ENCODE data around the gene ATP6V0C. TPM values are rescaled to one million over a fixed set of nuclear protein-coding genes. Genes with fewer than 3 reads are reported as not detected.

ATP6V0C gene
- total and polyA plus RNA-seq, 2 of the 13 experiments (the other 11 are each of a cell fraction or from before 2014, with no cell fraction given): 10.4 to 20.1 TPM

DNA sequence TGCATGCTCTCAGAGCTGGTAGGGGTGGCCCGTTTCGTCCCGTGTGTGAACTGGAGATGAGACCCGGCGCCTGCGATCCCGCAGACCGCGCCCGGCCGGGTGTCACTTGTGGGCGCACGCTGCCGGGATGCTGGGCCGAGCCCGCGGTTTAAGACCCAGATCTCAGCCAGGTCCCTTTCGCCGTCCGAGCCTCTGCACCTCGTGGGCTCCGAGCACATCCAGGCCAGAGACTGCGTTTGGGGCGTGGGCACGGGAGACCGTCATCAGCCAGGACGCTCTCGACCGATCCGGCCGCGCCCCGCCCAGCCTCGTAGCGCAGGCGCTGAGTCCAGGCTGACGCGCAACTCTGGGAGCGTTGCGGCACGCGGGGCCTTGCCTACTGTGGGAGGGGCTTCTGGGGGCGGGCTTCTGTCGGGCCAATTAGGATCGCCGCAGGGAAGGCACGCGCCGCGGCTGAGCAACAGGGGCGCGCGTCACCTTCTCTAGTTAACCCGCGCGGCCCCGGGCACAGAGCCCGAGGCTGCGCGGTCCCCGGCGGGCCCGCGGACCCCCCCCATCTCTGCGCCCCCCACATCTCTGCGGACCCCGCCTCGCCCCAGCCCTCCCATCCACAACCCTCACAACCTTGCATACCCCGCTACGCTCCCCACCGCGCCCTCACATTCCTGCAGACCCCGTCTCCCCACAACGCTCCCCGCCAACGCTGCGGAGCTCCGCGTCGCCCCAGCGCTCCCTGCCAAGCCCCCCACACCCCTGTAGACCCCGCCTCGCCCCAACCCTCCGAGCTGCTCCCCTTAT lies 18.1 kb downstream of the ATP6V0C start (continued):
- TF ChIP-seq, protein P1, sequence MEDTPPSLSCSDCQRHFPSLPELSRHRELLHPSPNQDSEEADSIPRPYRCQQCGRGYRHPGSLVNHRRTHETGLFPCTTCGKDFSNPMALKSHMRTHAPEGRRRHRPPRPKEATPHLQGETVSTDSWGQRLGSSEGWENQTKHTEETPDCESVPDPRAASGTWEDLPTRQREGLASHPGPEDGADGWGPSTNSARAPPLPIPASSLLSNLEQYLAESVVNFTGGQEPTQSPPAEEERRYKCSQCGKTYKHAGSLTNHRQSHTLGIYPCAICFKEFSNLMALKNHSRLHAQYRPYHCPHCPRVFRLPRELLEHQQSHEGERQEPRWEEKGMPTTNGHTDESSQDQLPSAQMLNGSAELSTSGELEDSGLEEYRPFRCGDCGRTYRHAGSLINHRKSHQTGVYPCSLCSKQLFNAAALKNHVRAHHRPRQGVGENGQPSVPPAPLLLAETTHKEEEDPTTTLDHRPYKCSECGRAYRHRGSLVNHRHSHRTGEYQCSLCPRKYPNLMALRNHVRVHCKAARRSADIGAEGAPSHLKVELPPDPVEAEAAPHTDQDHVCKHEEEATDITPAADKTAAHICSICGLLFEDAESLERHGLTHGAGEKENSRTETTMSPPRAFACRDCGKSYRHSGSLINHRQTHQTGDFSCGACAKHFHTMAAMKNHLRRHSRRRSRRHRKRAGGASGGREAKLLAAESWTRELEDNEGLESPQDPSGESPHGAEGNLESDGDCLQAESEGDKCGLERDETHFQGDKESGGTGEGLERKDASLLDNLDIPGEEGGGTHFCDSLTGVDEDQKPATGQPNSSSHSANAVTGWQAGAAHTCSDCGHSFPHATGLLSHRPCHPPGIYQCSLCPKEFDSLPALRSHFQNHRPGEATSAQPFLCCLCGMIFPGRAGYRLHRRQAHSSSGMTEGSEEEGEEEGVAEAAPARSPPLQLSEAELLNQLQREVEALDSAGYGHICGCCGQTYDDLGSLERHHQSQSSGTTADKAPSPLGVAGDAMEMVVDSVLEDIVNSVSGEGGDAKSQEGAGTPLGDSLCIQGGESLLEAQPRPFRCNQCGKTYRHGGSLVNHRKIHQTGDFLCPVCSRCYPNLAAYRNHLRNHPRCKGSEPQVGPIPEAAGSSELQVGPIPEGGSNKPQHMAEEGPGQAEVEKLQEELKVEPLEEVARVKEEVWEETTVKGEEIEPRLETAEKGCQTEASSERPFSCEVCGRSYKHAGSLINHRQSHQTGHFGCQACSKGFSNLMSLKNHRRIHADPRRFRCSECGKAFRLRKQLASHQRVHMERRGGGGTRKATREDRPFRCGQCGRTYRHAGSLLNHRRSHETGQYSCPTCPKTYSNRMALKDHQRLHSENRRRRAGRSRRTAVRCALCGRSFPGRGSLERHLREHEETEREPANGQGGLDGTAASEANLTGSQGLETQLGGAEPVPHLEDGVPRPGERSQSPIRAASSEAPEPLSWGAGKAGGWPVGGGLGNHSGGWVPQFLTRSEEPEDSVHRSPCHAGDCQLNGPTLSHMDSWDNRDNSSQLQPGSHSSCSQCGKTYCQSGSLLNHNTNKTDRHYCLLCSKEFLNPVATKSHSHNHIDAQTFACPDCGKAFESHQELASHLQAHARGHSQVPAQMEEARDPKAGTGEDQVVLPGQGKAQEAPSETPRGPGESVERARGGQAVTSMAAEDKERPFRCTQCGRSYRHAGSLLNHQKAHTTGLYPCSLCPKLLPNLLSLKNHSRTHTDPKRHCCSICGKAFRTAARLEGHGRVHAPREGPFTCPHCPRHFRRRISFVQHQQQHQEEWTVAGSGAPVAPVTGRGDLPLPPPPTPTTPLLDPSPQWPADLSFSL (CRISPR knock-in tag; IDR thresholded peaks at IDR 0.05): no peak
- TF ChIP-seq NR2C2 (CRISPR knock-in tag; IDR thresholded peaks at IDR 0.05; ENCODE audit: borderline replicate concordance) (no peak; the same call in 1 of the 2 replicates), ZNF747 (CRISPR knock-in tag; IDR thresholded peaks at IDR 0.05; ENCODE audit: borderline replicate concordance) (peak; percentile 85), CEBPB (IDR thresholded peaks at IDR 0.05; ENCODE audit: borderline replicate concordance, low read depth, low read length) (peak; percentile 41; the same call in 1 of the 2 replicates), GABPB1 (CRISPR knock-in tag; IDR thresholded peaks at IDR 0.05) (peak; percentile 79; the same call in 1 of the 2 replicates), ZSCAN12 (CRISPR knock-in tag; IDR thresholded peaks at IDR 0.05) (0 out of 2 replicates have a peak, but pooled peaks have one; percentile 38), ETV6 (CRISPR knock-in tag; conservative IDR thresholded peaks at IDR 0.05) (0 out of 2 replicates have a peak, but pooled peaks have one; percentile 33), CREB1 (IDR thresholded peaks at IDR 0.05) (peak; percentile 84), CREB1 (CRISPR knock-in tag; IDR thresholded peaks at IDR 0.05) (no peak; the same call in 1 of the 2 replicates), JUND (CRISPR knock-in tag; IDR thresholded peaks at IDR 0.05) (0 out of 2 replicates have a peak, but pooled peaks have one; percentile 9), ZNF569 (CRISPR knock-in tag; IDR thresholded peaks at IDR 0.05; ENCODE audit: borderline replicate concordance) (no peak)
- TF ChIP-seq, protein P2, sequence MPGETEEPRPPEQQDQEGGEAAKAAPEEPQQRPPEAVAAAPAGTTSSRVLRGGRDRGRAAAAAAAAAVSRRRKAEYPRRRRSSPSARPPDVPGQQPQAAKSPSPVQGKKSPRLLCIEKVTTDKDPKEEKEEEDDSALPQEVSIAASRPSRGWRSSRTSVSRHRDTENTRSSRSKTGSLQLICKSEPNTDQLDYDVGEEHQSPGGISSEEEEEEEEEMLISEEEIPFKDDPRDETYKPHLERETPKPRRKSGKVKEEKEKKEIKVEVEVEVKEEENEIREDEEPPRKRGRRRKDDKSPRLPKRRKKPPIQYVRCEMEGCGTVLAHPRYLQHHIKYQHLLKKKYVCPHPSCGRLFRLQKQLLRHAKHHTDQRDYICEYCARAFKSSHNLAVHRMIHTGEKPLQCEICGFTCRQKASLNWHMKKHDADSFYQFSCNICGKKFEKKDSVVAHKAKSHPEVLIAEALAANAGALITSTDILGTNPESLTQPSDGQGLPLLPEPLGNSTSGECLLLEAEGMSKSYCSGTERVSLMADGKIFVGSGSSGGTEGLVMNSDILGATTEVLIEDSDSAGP (CRISPR knock-in tag; IDR thresholded peaks at IDR 0.05; ENCODE audit: borderline replicate concordance): peak; percentile 79
- TF ChIP-seq, protein P3, sequence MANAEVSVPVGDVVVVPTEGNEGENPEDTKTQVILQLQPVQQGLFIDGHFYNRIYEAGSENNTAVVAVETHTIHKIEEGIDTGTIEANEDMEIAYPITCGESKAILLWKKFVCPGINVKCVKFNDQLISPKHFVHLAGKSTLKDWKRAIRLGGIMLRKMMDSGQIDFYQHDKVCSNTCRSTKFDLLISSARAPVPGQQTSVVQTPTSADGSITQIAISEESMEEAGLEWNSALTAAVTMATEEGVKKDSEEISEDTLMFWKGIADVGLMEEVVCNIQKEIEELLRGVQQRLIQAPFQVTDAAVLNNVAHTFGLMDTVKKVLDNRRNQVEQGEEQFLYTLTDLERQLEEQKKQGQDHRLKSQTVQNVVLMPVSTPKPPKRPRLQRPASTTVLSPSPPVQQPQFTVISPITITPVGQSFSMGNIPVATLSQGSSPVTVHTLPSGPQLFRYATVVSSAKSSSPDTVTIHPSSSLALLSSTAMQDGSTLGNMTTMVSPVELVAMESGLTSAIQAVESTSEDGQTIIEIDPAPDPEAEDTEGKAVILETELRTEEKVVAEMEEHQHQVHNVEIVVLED (CRISPR knock-in tag; IDR thresholded peaks at IDR 0.05; ENCODE audit: borderline replicate concordance): peak; percentile 84
- TF ChIP-seq, protein P4, sequence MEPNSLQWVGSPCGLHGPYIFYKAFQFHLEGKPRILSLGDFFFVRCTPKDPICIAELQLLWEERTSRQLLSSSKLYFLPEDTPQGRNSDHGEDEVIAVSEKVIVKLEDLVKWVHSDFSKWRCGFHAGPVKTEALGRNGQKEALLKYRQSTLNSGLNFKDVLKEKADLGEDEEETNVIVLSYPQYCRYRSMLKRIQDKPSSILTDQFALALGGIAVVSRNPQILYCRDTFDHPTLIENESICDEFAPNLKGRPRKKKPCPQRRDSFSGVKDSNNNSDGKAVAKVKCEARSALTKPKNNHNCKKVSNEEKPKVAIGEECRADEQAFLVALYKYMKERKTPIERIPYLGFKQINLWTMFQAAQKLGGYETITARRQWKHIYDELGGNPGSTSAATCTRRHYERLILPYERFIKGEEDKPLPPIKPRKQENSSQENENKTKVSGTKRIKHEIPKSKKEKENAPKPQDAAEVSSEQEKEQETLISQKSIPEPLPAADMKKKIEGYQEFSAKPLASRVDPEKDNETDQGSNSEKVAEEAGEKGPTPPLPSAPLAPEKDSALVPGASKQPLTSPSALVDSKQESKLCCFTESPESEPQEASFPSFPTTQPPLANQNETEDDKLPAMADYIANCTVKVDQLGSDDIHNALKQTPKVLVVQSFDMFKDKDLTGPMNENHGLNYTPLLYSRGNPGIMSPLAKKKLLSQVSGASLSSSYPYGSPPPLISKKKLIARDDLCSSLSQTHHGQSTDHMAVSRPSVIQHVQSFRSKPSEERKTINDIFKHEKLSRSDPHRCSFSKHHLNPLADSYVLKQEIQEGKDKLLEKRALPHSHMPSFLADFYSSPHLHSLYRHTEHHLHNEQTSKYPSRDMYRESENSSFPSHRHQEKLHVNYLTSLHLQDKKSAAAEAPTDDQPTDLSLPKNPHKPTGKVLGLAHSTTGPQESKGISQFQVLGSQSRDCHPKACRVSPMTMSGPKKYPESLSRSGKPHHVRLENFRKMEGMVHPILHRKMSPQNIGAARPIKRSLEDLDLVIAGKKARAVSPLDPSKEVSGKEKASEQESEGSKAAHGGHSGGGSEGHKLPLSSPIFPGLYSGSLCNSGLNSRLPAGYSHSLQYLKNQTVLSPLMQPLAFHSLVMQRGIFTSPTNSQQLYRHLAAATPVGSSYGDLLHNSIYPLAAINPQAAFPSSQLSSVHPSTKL (CRISPR knock-in tag; IDR thresholded peaks at IDR 0.05): no peak; the same call in 1 of the 2 replicates
